Activated CD8-positive, alpha-beta T cell treated with anti-CD3 and anti-CD28 coated beads for 36 hours (primary cell): ENCODE measurements around the gene ZNF516. TPM values are rescaled to one million over a fixed set of nuclear protein-coding genes. Genes with fewer than 3 reads are reported as not detected.
A peak's percentile ranks its signal among the peaks of the same experiment; 100 is the strongest.

Source experiments
- ATAC-seq: fragments of 200-7000 bp; cut with Tn5 transposase; one replicate; pipeline ENCODE4 v1.10.0; 2021; ENCODE audit warnings: mild to moderate bottlenecking, moderate library complexity
- CTCF ChIA-PET: fragments of 350-600 bp; sonication (Branson Sonifier 250); formaldehyde crosslinking; loops from one replicate; lab custom pipeline; 2021; ENCODE audit warnings: antibody characterized with exemption; lab: Charles Lee
- POLR2A ChIA-PET: fragments of 350-600 bp; sonication (Branson Sonifier 250); formaldehyde crosslinking; loops from one replicate; lab custom pipeline; 2021; ENCODE audit warnings: antibody characterized with exemption; lab: Charles Lee
- DNase-seq: peaks from one replicate; pipeline ENCODE4 v3.0.0-alpha.2; 2020
- H3K27ac Mint-ChIP-seq: one replicate; pipeline ENCODE4 v1.8.0; 2021; ENCODE audit warnings: mild to moderate bottlenecking, mixed read lengths
- H3K27me3 Mint-ChIP-seq: one replicate; pipeline ENCODE4 v1.8.0; 2021; ENCODE audit warnings: mixed read lengths
- H3K36me3 Mint-ChIP-seq: one replicate; pipeline ENCODE4 v1.8.0; 2021; ENCODE audit warnings: low read depth, mixed read lengths
- H3K4me1 Mint-ChIP-seq: one replicate; pipeline ENCODE4 v1.8.0; 2021; ENCODE audit warnings: low read depth, mixed read lengths
- H3K4me3 Mint-ChIP-seq: one replicate; pipeline ENCODE4 v1.8.0; 2021; ENCODE audit warnings: mild to moderate bottlenecking, moderate library complexity, mixed read lengths
- H3K9me3 Mint-ChIP-seq: one replicate; pipeline ENCODE4 v1.8.0; 2021; ENCODE audit warnings: mixed read lengths
- intact Hi-C: fragments of 100-400 bp; cut with micrococcal nuclease; formaldehyde crosslinking; loops from one replicate; pipeline ENCODE4 v1.10.0; 2022
- total RNA-seq, 2 experiments: library from RNA; stranded (reverse); gene quantifications; one replicate each; pipeline ENCODE4 v1.2.3, GENCODE V29; 2021
- TF ChIP-seq, protein P1 (sequence below): fragments of 200-600 bp; IDR thresholded peaks from one replicate; pipeline ENCODE4 v1.8.0; 2022; ENCODE audit warnings: antibody characterized with exemption, mild to moderate bottlenecking

ZNF516 gene
- total RNA-seq, 2 experiments from 2014 or later, result 7.0 to 10.5 TPM

DNA sequence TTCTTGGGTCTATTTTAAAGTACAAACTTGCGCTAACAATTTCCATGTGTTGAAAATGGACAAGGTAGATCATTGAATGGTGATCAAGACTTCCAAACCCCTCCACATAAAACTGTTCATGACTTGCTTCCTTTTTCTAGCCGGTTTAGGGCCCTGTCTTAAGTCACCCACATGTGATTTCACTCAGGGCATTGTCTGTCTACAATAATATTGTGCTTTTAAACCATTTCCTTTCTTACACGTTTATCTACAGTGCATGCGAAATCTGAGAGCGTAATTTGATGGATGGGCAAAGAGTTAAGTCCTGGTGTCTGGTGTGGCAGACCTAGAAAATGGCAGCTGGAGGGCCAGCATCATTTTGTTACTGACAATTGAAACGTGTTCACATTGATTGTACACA, 2.0 kb upstream of the ZNF516 start:
- ChIA-PET POLR2A (no interaction called here), CTCF (no interaction called here)
- ATAC-seq (no peak), DNase-seq (no peak)
- Mint-ChIP-seq H3K27ac (no peak overlapping the region), H3K36me3 (peaks cover 3% of the 10 kb centered on the region), H3K4me1 (peaks cover 15% of the 10 kb centered on the region), H3K27me3 (peaks cover 36% of the 10 kb centered on the region), H3K9me3 (no peaks in the 10 kb centered on the region), H3K4me3 (no peak overlapping the region)
- intact Hi-C loops, result no loop called here
- TF ChIP-seq, protein P1, sequence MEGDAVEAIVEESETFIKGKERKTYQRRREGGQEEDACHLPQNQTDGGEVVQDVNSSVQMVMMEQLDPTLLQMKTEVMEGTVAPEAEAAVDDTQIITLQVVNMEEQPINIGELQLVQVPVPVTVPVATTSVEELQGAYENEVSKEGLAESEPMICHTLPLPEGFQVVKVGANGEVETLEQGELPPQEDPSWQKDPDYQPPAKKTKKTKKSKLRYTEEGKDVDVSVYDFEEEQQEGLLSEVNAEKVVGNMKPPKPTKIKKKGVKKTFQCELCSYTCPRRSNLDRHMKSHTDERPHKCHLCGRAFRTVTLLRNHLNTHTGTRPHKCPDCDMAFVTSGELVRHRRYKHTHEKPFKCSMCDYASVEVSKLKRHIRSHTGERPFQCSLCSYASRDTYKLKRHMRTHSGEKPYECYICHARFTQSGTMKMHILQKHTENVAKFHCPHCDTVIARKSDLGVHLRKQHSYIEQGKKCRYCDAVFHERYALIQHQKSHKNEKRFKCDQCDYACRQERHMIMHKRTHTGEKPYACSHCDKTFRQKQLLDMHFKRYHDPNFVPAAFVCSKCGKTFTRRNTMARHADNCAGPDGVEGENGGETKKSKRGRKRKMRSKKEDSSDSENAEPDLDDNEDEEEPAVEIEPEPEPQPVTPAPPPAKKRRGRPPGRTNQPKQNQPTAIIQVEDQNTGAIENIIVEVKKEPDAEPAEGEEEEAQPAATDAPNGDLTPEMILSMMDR, result no peak

DNA sequence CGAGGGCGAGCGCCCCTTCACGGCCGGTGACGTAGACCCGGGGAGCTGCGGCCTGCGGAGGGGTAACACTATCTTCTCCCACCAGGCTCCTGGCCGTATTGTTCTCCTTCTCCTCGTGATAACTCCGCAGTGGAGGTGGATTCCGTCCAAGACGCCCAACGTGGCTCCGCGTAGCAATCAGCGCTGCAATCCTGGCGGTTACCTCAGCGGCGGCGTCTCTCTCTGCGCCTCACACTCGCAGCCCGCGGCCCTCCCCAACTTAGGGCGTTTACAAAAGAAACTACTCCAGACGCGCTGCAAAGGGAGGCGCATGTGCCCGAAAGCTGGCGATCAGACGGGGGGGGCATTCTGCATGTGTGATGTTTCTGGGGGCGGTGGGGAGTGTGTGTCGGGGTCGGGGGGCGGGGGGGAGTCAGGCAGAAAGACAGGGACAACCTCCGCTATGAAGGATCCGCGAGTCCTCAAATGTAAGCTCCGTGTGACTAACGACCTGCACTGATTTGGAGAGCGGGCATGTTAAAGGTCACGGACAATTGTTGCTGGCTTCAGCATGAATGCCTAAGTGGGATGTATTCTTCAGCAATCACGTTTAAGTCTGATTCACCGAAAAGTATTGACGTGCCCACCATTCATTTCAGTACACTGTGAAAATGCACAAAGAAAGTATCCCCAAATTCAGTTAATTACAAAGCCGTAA, 1.3 kb upstream of the ZNF516 start:
- Mint-ChIP-seq H3K4me1 (peaks cover 15% of the 10 kb centered on the region), H3K36me3 (peaks cover 3% of the 10 kb centered on the region), H3K27me3 (peaks cover 36% of the 10 kb centered on the region), H3K27ac (no peak overlapping the region), H3K9me3 (no peaks in the 10 kb centered on the region), H3K4me3 (peak overlapping the region; percentile 74)
- intact Hi-C loops, result no loop called here
- TF ChIP-seq, protein P1, result no peak
- DNase-seq (peak; percentile 58), ATAC-seq (no peak)
- CTCF ChIA-PET, result no interaction called here
- POLR2A ChIA-PET, result no interaction called here

DNA sequence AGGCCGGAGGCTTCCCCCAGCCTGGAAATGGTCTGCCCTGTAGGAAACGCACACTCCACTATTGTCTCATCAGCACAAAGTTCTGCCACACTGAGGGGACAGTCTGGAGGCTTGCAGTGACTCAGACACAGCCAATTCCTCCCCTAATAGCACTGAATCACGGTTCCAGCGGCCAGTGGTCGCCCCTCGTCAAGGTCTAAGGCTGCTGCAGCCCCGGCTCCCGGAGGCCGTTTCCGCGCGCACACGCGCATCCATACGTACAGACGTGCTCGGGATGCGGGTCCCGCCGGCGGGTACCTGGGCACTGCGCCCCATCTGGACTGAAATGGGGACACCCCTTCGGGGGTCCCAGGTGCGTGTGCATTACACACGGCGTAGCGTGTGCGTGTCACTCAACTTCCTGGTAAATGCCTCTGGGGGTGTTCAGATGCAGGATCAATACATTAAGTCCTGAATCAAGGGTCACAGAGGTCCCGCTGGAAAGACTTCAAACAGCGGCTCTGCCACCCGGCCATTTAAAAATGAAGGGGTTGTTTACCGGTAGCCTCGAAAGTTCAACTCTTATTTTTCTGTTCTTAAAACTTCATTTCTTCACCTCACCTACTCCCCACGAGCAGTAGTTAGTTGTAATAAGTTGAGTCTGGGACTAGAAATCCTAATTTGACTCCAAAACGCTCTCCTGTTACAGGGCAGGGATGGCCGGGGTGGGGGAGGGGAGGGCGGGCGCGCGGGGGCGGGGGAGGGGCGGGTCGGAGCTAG, 572 bp upstream of the ZNF516 start:
- peaks cover 40% of the 10 kb centered on the region for H3K27me3 Mint-ChIP-seq
- TF ChIP-seq, protein P1, result no peak
- ATAC-seq (peak; percentile 13), DNase-seq (peak; percentile 31)
- H3K36me3 Mint-ChIP-seq, result peaks cover 3% of the 10 kb centered on the region
- intact Hi-C loops, result no loop called here
- ChIA-PET CTCF (no interaction called here), POLR2A (no interaction called here)
- H3K27ac Mint-ChIP-seq, result peak overlapping the region; percentile 25
- no peaks in the 10 kb centered on the region for H3K9me3 Mint-ChIP-seq
- H3K4me1 Mint-ChIP-seq, result peaks cover 17% of the 10 kb centered on the region
- peak overlapping the region; percentile 74 for H3K4me3 Mint-ChIP-seq

DNA sequence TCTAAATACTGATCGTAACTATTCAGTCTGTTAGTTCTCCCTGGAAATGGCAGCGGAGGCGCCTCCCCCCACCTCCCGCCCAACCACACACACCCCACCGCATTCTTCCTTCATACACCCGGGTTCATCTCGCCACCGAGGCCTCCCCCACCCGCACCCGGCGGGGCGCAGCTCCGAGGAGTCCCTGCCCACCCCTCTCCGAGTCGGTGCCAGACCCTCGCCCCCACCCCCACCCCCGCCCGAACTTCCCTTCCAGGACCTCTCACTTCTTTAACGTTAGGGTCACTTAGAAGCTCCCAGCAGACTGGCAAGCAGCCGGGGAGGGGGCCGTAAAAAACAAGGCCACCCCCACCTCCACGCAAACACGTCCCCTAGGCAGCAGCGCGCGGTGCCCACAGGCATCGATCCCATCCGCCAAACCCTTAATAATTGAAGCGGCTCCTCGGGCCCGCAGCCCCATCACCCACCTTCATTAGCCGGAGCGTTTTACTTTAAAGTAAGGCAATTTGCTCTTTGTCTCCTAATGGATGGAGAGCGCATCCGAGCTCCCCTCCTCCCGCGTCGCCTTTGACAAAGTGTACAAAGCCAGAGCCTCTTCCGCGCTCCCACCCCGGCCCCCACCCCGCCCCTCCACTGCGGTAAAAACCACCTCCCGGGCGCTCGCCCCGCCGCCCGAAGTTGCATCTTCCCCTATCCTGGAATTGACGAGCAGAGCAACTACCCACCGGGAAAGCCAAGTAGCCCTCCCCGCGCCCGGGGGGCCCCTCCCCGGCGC, 624 bp downstream of the ZNF516 start:
- Mint-ChIP-seq H3K9me3 (no peaks in the 10 kb centered on the region), H3K27ac (peak overlapping the region; percentile 85), H3K4me3 (peak overlapping the region; percentile 90), H3K4me1 (peaks cover 26% of the 10 kb centered on the region), H3K36me3 (peaks cover 3% of the 10 kb centered on the region), H3K27me3 (peaks cover 46% of the 10 kb centered on the region)
- POLR2A ChIA-PET, result interaction anchor here (1.7 kb wide), 1 partner anchor 18 kb away, joined by 3 read pairs; no protein-coding TSS in a partner anchor
- intact Hi-C loops, result no loop called here
- TF ChIP-seq, protein P1, result no peak
- CTCF ChIA-PET, result interaction anchor here (1.7 kb wide), 1 partner anchor 95 kb away, joined by 4 read pairs; no protein-coding TSS in a partner anchor
- DNase-seq (peak; percentile 36), ATAC-seq (no peak)
